WI38 (cell line): ENCODE measurements around the gene CDYL.

Experiments
- H3K4me3 ChIP-seq: 2 replicates; pipeline ENCODE4 v1.5.1; 2011; ENCODE audit warnings: low read depth, mild to moderate bottlenecking, control low read depth, low read length
- CTCF ChIP-seq: IDR thresholded peaks from 2 replicates; pipeline ENCODE4 v1.5.1; 2012; ENCODE audit warnings: low read depth, mild to moderate bottlenecking, control low read depth, low read length

CDYL gene

GRCh38 chr6:4870821-4871494 is 94.8 kb downstream of the CDYL start:
- H3K4me3 ChIP-seq, result no peak overlapping the region
- TF ChIP-seq CTCF, result no peak

- TF ChIP-seq CTCF, result no peak
These were observed 95.6 kb downstream of the CDYL start for GRCh38 chr6:4871825-4872224.

GRCh38 chr6:4872841-4873240 is 96.6 kb downstream of the CDYL start:
- TF ChIP-seq CTCF, result no peak
- H3K4me3 ChIP-seq, result no peak overlapping the region

More at GRCh38 chr6:4871825-4872224, 95.6 kb downstream of the CDYL start:
- H3K4me3 ChIP-seq, result no peak overlapping the region

GRCh38 chr6:4873928-4874327 is 97.7 kb downstream of the CDYL start:
- no peak for TF ChIP-seq CTCF

GRCh38 chr6:4879741-4880275 is 103.6 kb downstream of the CDYL start:
- no peak overlapping the region for H3K4me3 ChIP-seq

More at GRCh38 chr6:4873928-4874327, 97.7 kb downstream of the CDYL start:
- no peak overlapping the region for H3K4me3 ChIP-seq

GRCh38 chr6:4880363-4880762 is 104.2 kb downstream of the CDYL start:
- TF ChIP-seq CTCF, result no peak
- H3K4me3 ChIP-seq, result no peak overlapping the region

More at GRCh38 chr6:4879741-4880275, 103.6 kb downstream of the CDYL start:
- no peak for TF ChIP-seq CTCF

- TF ChIP-seq CTCF, result no peak
- no peak overlapping the region for H3K4me3 ChIP-seq
These were observed 107.1 kb downstream of the CDYL start for GRCh38 chr6:4883298-4883697.
